Measurements from ENCODE around the gene OR2Y1. TPM values are rescaled to one million over a fixed set of nuclear protein-coding genes. Genes with fewer than 3 reads are reported as not detected.

Gene OR2Y1
- total RNA-seq, 1 donor from 2014 or later = not detected

DNA sequence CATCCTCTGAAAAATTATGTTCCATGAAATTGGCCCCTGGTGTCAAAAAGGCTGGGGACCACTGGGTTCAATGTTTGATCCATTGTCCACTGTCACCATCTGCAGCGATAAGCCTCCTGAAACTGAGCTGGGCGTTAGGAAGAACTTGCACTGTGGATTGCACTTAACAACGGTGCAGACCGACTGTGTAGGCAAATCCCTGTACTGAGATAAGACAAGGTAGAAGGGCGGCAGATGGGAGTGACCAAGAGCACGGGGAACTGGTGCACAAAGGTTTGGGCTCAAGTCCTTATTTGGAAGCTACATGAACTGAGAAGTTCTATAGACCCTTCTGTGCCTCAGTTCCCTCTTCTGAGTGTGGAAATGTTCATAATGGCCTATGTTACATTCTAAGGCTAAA lies 48.8 kb downstream of the OR2Y1 start:
- intact Hi-C loops (cut with DNase I) = no loop called here
- Histone ChIP-seq H3K36me3 (no peaks in the 10 kb centered on the region), H3K27me3 (peaks cover 8% of the 10 kb centered on the region), H3K4me1 (no peaks in the 10 kb centered on the region), H3K4me3 (no peak overlapping the region), H3K9me3 (no peaks in the 10 kb centered on the region), H3K27ac (no peak overlapping the region)
- ATAC-seq = no peak
- TF ChIP-seq, protein P1, sequence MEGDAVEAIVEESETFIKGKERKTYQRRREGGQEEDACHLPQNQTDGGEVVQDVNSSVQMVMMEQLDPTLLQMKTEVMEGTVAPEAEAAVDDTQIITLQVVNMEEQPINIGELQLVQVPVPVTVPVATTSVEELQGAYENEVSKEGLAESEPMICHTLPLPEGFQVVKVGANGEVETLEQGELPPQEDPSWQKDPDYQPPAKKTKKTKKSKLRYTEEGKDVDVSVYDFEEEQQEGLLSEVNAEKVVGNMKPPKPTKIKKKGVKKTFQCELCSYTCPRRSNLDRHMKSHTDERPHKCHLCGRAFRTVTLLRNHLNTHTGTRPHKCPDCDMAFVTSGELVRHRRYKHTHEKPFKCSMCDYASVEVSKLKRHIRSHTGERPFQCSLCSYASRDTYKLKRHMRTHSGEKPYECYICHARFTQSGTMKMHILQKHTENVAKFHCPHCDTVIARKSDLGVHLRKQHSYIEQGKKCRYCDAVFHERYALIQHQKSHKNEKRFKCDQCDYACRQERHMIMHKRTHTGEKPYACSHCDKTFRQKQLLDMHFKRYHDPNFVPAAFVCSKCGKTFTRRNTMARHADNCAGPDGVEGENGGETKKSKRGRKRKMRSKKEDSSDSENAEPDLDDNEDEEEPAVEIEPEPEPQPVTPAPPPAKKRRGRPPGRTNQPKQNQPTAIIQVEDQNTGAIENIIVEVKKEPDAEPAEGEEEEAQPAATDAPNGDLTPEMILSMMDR (IDR thresholded peaks at IDR 0.05) = no peak
- no peak for DNase-seq

GRCh38 chr5:180690562-180690961 lies 49.3 kb downstream of the OR2Y1 start:
- H3K9me3 ChIP-seq = no peaks in the 10 kb centered on the region
- intact Hi-C loops (cut with DNase I) = no loop called here
- H3K4me3 ChIP-seq = no peak overlapping the region
- peaks cover 8% of the 10 kb centered on the region for H3K27me3 ChIP-seq
- DNase-seq (no peak), ATAC-seq (no peak)
- H3K4me1 ChIP-seq = no peaks in the 10 kb centered on the region
- H3K27ac ChIP-seq = no peak overlapping the region
- TF ChIP-seq, protein P1 (IDR thresholded peaks at IDR 0.05) = no peak
- no peaks in the 10 kb centered on the region for H3K36me3 ChIP-seq

DNA sequence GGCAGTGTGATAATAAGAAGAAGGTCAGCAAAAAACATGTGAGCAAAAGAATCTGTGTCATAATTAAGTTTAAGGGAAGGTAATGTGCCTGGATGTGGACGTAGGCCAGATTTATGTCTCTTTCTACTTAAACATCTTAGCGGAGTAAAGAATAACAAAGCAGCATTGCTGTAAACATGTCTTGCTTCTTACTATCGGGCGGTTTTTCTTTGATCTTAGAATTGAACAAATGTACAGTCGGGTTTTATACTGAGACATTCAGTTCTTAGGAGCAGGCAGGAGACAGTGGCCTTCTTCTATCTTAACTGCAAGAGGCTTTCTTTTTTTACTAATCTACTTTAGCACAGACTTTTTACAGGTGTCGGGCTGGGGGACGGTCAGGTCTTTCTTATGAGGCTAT lies 50.1 kb downstream of the OR2Y1 start:
- H3K27ac ChIP-seq = no peak overlapping the region
- H3K9me3 ChIP-seq = no peaks in the 10 kb centered on the region
- DNase-seq (no peak), ATAC-seq (no peak)
- H3K4me3 ChIP-seq = no peak overlapping the region
- no peaks in the 10 kb centered on the region for H3K36me3 ChIP-seq
- intact Hi-C loops (cut with DNase I) = no loop called here
- no peaks in the 10 kb centered on the region for H3K4me1 ChIP-seq
- TF ChIP-seq, protein P1 (IDR thresholded peaks at IDR 0.05) = no peak
- peaks cover 8% of the 10 kb centered on the region for H3K27me3 ChIP-seq

Other genes starting within 250 kb of the OR2Y1 start
- 21.7 TPM for gene CNOT6, start 245.7 kb downstream of the OR2Y1 start, total RNA-seq
- 86.9 TPM for gene SCGB3A1, start 148.6 kb downstream of the OR2Y1 start, total RNA-seq
- gene FLT4, start 90.5 kb downstream of the OR2Y1 start, total RNA-seq = 38.6 TPM
- gene MGAT1, start 62.7 kb upstream of the OR2Y1 start, total RNA-seq = 216 TPM
- gene ZFP62, start 121.2 kb upstream of the OR2Y1 start, total RNA-seq = 22.6 TPM
- gene BTNL8, start 159.1 kb upstream of the OR2Y1 start, total RNA-seq = 4.5 TPM
- not detected for gene BTNL3, start 248.8 kb upstream of the OR2Y1 start, total RNA-seq